Measurements from ENCODE around the gene CHST8. TPM values are rescaled to one million over a fixed set of nuclear protein-coding genes. Genes with fewer than 3 reads are reported as not detected.
A peak's percentile ranks its signal among the peaks of the same experiment; 100 is the strongest.

The CHST8 gene
- total RNA-seq, 1 donor from 2014 or later: not detected

GRCh38 chr19:33802001-33802400 lies 180.2 kb downstream of the CHST8 start:
- intact Hi-C loops (cut with DNase I): no loop called here
- no peak for DNase-seq (ENCODE audit: low spot score in 2 of 2)
- Histone ChIP-seq H3K9me3 (no peaks in the 10 kb centered on the region), H3K4me1 (peaks cover 0 to 9% of the 10 kb centered on the region in 2 donors), H3K27ac (no peak overlapping the region), H3K36me3 (peaks cover 11 to 25% of the 10 kb centered on the region in 2 donors), H3K27me3 (no peaks in the 10 kb centered on the region), H3K4me3 (no peak overlapping the region)
- TF ChIP-seq CTCF (IDR thresholded peaks at IDR 0.05): no peak

- H3K36me3 ChIP-seq: peaks cover 19 to 31% of the 10 kb centered on the region in 2 donors
- no peaks in the 10 kb centered on the region for H3K9me3 ChIP-seq
- no peak overlapping the region for H3K4me3 ChIP-seq
- H3K27me3 ChIP-seq: no peaks in the 10 kb centered on the region
- H3K4me1 ChIP-seq: peaks cover 0 to 9% of the 10 kb centered on the region in 2 donors
- intact Hi-C loops (cut with DNase I): no loop called here
- H3K27ac ChIP-seq: peak overlapping the region in 1 of 2 donors; percentile 56
- no peak for TF ChIP-seq CTCF (IDR thresholded peaks at IDR 0.05)
- no peak for DNase-seq (ENCODE audit: low spot score in 2 of 2)
Measured at GRCh38 chr19:33802801-33803200, 181.0 kb downstream of the CHST8 start.

- peaks cover 24 to 31% of the 10 kb centered on the region in 2 donors for H3K36me3 ChIP-seq
- intact Hi-C loops (cut with DNase I): no loop called here
- no peak for TF ChIP-seq CTCF (IDR thresholded peaks at IDR 0.05)
- peak overlapping the region in 1 of 2 donors; percentile 56 for H3K27ac ChIP-seq
- H3K4me1 ChIP-seq: peaks cover 0 to 9% of the 10 kb centered on the region in 2 donors
- DNase-seq (ENCODE audit: low spot score in 2 of 2): no peak
- H3K9me3 ChIP-seq: no peaks in the 10 kb centered on the region
- H3K4me3 ChIP-seq: no peak overlapping the region
- no peaks in the 10 kb centered on the region for H3K27me3 ChIP-seq
Measured at GRCh38 chr19:33803383-33803782, 181.6 kb downstream of the CHST8 start.

- intact Hi-C loops (cut with DNase I): no loop called here
- Histone ChIP-seq H3K4me3 (no peak overlapping the region), H3K27me3 (no peaks in the 10 kb centered on the region), H3K9me3 (no peaks in the 10 kb centered on the region), H3K27ac (peak overlapping the region; percentile 15 to 56), H3K36me3 (peaks cover 28 to 31% of the 10 kb centered on the region in 2 donors), H3K4me1 (peaks cover 0 to 9% of the 10 kb centered on the region in 2 donors)
- TF ChIP-seq CTCF (IDR thresholded peaks at IDR 0.05): no peak
- DNase-seq (ENCODE audit: low spot score in 2 of 2): peak in 1 of 2 donors; percentile 85
Measured at GRCh38 chr19:33804021-33804799, 182.5 kb downstream of the CHST8 start.

- Histone ChIP-seq H3K36me3 (peaks cover 28 to 36% of the 10 kb centered on the region in 2 donors), H3K27ac (no peak overlapping the region)
Measured at GRCh38 chr19:33805313-33805712, 183.6 kb downstream of the CHST8 start.

More at GRCh38 chr19:33805313-33805712, 183.6 kb downstream of the CHST8 start:
- H3K4me1 ChIP-seq: peaks cover 0 to 9% of the 10 kb centered on the region in 2 donors
- no peak overlapping the region for H3K4me3 ChIP-seq
- no peak for DNase-seq (ENCODE audit: low spot score in 2 of 2)
- no peaks in the 10 kb centered on the region for H3K27me3 ChIP-seq
- no peak for TF ChIP-seq CTCF (IDR thresholded peaks at IDR 0.05)
- intact Hi-C loops (cut with DNase I): no loop called here
- no peaks in the 10 kb centered on the region for H3K9me3 ChIP-seq
